Fibroblast of skin of left quadriceps (primary cell): Measurements from ENCODE around the gene PDZD2.

Source experiments
- DNase-seq, 2 experiments: peaks; one replicate each; pipeline ENCODE4 v3.0.0-alpha.2; 2013; ENCODE audit warnings: low read depth in 2 of 2

PDZD2 gene

GRCh38 chr5:31638345-31638744 is 586 bp upstream of the PDZD2 start:
- DNase-seq: no peak

- DNase-seq: no peak
Measured at GRCh38 chr5:31639481-31640411, 815 bp downstream of the PDZD2 start.

GRCh38 chr5:31640573-31640972 is 1.6 kb downstream of the PDZD2 start:
- DNase-seq: no peak

- DNase-seq: no peak
Measured at GRCh38 chr5:31641059-31641458, 2.1 kb downstream of the PDZD2 start.

GRCh38 chr5:31641575-31641974 is 2.6 kb downstream of the PDZD2 start:
- no peak for DNase-seq

- no peak for DNase-seq
Measured at GRCh38 chr5:31645420-31646081, 6.6 kb downstream of the PDZD2 start.

GRCh38 chr5:31648326-31648725 is 9.4 kb downstream of the PDZD2 start:
- DNase-seq: no peak

GRCh38 chr5:31651241-31651640 is 12.3 kb downstream of the PDZD2 start:
- DNase-seq: no peak

- DNase-seq: no peak
Measured at GRCh38 chr5:31655491-31655890, 16.6 kb downstream of the PDZD2 start.

GRCh38 chr5:31656806-31657205 is 17.9 kb downstream of the PDZD2 start:
- no peak for DNase-seq

GRCh38 chr5:31657315-31657979 is 18.5 kb downstream of the PDZD2 start:
- DNase-seq: no peak

- no peak for DNase-seq
Measured at GRCh38 chr5:31661257-31661656, 22.3 kb downstream of the PDZD2 start.

GRCh38 chr5:31663519-31663918 is 24.6 kb downstream of the PDZD2 start:
- peak; percentile 20 to 21 for DNase-seq

GRCh38 chr5:31664566-31664965 is 25.6 kb downstream of the PDZD2 start:
- no peak for DNase-seq

- DNase-seq: no peak
Measured at GRCh38 chr5:31671339-31671741, 32.4 kb downstream of the PDZD2 start.

GRCh38 chr5:31674371-31674951 is 35.5 kb downstream of the PDZD2 start:
- no peak for DNase-seq

- no peak for DNase-seq
Measured at GRCh38 chr5:31675472-31675871, 36.5 kb downstream of the PDZD2 start.

GRCh38 chr5:31678180-31678579 is 39.2 kb downstream of the PDZD2 start:
- no peak for DNase-seq

GRCh38 chr5:31680528-31680927 is 41.6 kb downstream of the PDZD2 start:
- no peak for DNase-seq

GRCh38 chr5:31682025-31682424 is 43.1 kb downstream of the PDZD2 start:
- DNase-seq: no peak

- no peak for DNase-seq
Measured at GRCh38 chr5:31682851-31683250, 43.9 kb downstream of the PDZD2 start.

- no peak for DNase-seq
Measured at GRCh38 chr5:31688515-31689092, 49.7 kb downstream of the PDZD2 start.
